GM12875 (cell line): ENCODE results near the gene FZD10.

Experiments used
- H3K4me3 ChIP-seq: one replicate; pipeline ENCODE4 v1.5.1; 2011; ENCODE audit warnings: low read depth, low read length, control low read depth
- CTCF ChIP-seq: IDR thresholded peaks from 2 replicates; pipeline ENCODE4 v1.5.1; 2011; ENCODE audit warnings: low read depth, mild to moderate bottlenecking, control low read depth, inconsistent platforms, low read length, moderate library complexity, borderline replicate concordance; ENCODE audit not compliant: insufficient read depth

The FZD10 gene

GRCh38 chr12:130160711-130161231, 1.5 kb upstream of the FZD10 start:
- H3K4me3 ChIP-seq: no peak overlapping the region
- no peak for TF ChIP-seq CTCF

DNA sequence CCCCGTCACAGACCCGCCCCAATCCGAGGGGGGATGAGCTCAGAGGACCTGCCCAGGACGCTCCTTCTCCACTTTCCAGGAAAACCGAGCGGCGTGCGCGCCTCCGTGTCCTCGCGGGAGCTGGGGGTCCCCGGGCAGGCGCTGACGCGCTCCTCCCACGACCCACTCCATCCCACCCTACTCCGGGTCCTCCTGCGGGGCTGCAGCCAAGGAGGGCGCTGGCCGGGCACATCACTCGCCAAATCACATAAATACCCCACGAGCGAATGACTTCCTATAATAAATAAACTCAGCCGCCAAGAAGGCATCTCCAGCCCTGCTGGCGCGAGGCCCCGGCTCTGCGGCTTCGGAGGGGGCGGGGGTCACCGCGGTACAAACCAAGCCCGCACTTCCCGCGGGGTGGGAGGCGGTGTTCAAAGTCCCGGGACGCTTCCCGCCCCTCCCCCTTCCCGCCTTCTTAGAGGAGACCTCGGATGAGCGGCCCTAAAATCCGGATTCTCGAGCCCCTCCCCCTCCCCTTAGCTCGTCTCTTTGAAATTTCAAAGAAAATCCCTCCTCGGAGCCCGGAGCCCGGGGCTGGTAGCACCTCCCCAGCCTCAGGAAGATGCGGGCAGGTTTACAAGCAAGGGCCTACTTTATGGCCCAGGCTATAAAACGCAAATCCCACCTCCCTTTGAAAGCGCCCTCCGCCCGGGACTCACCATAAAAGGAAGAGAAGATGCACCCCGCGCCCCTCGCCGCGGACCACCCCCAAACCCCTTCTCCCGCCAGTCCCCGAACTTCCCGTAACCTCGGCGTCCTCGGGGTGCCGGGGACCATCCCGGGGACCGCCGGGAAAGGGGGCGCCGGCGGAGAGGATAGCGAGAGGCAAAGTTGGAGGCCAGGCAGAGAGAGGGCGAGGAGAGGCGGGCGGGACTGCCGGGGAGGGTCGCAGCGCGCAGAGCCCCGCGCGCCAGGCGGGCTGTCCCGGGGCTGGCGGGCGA, 712 bp upstream of the FZD10 start:
- TF ChIP-seq CTCF: no peak
- no peak overlapping the region for H3K4me3 ChIP-seq

DNA sequence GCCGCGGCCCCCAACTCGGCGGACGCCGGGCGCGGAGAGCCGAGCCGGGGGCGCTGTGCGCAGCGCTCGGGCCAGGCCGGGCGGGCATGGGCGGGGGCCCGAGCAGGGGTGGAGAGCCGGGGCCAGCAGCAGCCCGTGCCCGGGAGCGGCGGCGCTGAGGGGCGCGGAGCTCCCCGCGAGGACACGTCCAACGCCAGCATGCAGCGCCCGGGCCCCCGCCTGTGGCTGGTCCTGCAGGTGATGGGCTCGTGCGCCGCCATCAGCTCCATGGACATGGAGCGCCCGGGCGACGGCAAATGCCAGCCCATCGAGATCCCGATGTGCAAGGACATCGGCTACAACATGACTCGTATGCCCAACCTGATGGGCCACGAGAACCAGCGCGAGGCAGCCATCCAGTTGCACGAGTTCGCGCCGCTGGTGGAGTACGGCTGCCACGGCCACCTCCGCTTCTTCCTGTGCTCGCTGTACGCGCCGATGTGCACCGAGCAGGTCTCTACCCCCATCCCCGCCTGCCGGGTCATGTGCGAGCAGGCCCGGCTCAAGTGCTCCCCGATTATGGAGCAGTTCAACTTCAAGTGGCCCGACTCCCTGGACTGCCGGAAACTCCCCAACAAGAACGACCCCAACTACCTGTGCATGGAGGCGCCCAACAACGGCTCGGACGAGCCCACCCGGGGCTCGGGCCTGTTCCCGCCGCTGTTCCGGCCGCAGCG, 639 bp downstream of the FZD10 start:
- TF ChIP-seq CTCF: no peak
- H3K4me3 ChIP-seq: no peak overlapping the region

- TF ChIP-seq CTCF: no peak
- H3K4me3 ChIP-seq: no peak overlapping the region
These were observed 1.4 kb downstream of the FZD10 start for GRCh38 chr12:130163461-130164215.

DNA sequence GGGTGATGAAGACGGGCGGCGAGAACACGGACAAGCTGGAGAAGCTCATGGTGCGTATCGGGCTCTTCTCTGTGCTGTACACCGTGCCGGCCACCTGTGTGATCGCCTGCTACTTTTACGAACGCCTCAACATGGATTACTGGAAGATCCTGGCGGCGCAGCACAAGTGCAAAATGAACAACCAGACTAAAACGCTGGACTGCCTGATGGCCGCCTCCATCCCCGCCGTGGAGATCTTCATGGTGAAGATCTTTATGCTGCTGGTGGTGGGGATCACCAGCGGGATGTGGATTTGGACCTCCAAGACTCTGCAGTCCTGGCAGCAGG, 1.9 kb downstream of the FZD10 start:
- TF ChIP-seq CTCF: no peak

DNA sequence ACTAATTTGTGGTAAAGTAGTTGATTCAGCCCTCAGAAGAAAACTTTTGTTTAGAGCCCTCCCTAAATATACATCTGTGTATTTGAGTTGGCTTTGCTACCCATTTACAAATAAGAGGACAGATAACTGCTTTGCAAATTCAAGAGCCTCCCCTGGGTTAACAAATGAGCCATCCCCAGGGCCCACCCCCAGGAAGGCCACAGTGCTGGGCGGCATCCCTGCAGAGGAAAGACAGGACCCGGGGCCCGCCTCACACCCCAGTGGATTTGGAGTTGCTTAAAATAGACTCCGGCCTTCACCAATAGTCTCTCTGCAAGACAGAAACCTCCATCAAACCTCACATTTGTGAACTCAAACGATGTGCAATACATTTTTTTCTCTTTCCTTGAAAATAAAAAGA, 2.7 kb downstream of the FZD10 start:
- no peak overlapping the region for H3K4me3 ChIP-seq
- no peak for TF ChIP-seq CTCF

More for the DNA sequence above, 1.9 kb downstream of the FZD10 start:
- H3K4me3 ChIP-seq: no peak overlapping the region
